Stimulated activated CD4-positive, alpha-beta T cell treated with anti-CD3 and anti-CD28 coated beads, TNF-alpha, amount 100 ng/mL, for 48 hours (primary cell): ENCODE data around the gene NUP62.
"Not testable (repeated sequence)": the region's sequence is repeated elsewhere in the genome, so short reads cannot be mapped to it uniquely, and the experiment has no call there.

Experiments used
- DNase-seq, 3 donors: peaks; one replicate each; pipeline ENCODE4 v3.0.0-alpha.2; 2020; ENCODE audit warnings: low read depth in 3 of 3

The NUP62 gene

GRCh38 chr19:49951806-49952478 is 22.6 kb upstream of the NUP62 start:
- no peak for DNase-seq

GRCh38 chr19:49950956-49951526 is 21.7 kb upstream of the NUP62 start:
- DNase-seq, result no peak

- DNase-seq, result no peak
Measured at GRCh38 chr19:49950590-49950948, 21.3 kb upstream of the NUP62 start.

GRCh38 chr19:49949742-49950589 is 20.7 kb upstream of the NUP62 start:
- DNase-seq, result no peak

- no peak for DNase-seq
Measured at GRCh38 chr19:49946415-49946814, 17.1 kb upstream of the NUP62 start.

GRCh38 chr19:49944567-49944966 is 15.3 kb upstream of the NUP62 start:
- not testable (repeated sequence) for DNase-seq

GRCh38 chr19:49940482-49940791 is 11.1 kb upstream of the NUP62 start:
- no peak for DNase-seq

GRCh38 chr19:49939721-49940481 is 10.6 kb upstream of the NUP62 start:
- no peak for DNase-seq

- DNase-seq, result no peak
Measured at GRCh38 chr19:49938662-49939061, 9.4 kb upstream of the NUP62 start.

GRCh38 chr19:49937750-49938381 is 8.6 kb upstream of the NUP62 start:
- DNase-seq, result peak; percentile 56 to 75 (median 72)

- no peak for DNase-seq
Measured at GRCh38 chr19:49936549-49936948, 7.2 kb upstream of the NUP62 start.

GRCh38 chr19:49933643-49934042 is 4.3 kb upstream of the NUP62 start:
- no peak for DNase-seq

GRCh38 chr19:49932731-49933131 is 3.4 kb upstream of the NUP62 start:
- no peak for DNase-seq

- no peak for DNase-seq
Measured at GRCh38 chr19:49932041-49932451, 2.7 kb upstream of the NUP62 start.

- no peak for DNase-seq
Measured at GRCh38 chr19:49931293-49932040, 2.2 kb upstream of the NUP62 start.

GRCh38 chr19:49930483-49931011 is 1.2 kb upstream of the NUP62 start:
- no peak for DNase-seq

GRCh38 chr19:49929611-49930482 is 543 bp upstream of the NUP62 start:
- DNase-seq, result peak; percentile 90 to 97 (median 93)

- DNase-seq, result no peak
Measured at GRCh38 chr19:49927526-49928264, 1.6 kb downstream of the NUP62 start.

GRCh38 chr19:49926515-49926914 is 2.8 kb downstream of the NUP62 start:
- no peak for DNase-seq
